CD8-positive, alpha-beta memory T cell (primary cell): ENCODE data around the gene PHOSPHO2. TPM values are rescaled to one million over a fixed set of nuclear protein-coding genes. Genes with fewer than 3 reads are reported as not detected.

Experiments used
- CTCF ChIA-PET: fragments of 350-600 bp; sonication (Branson Sonifier 250); formaldehyde crosslinking; loops from one replicate; lab custom pipeline; 2021; ENCODE audit warnings: antibody characterized with exemption; lab: Charles Lee
- POLR2A ChIA-PET: fragments of 350-600 bp; sonication (Branson Sonifier 250); formaldehyde crosslinking; loops from one replicate; lab custom pipeline; 2021; ENCODE audit warnings: antibody characterized with exemption; lab: Charles Lee
- DNase-seq, 5 donors: peaks; one replicate each; pipeline versions ENCODE4 v3.0.0 to v3.0.0-alpha.2; 2020 to 2022; ENCODE audit warnings: mixed read lengths in 1 of 5
- H3K27ac ChIP-seq: one replicate; pipeline ENCODE4 v1.7.0; 2013; ENCODE audit warnings: low read depth, mild to moderate bottlenecking, low read length, moderate library complexity
- H3K27me3 ChIP-seq: 2 replicates; pipeline ENCODE4 v1.7.0; 2013; ENCODE audit warnings: low read length, mild to moderate bottlenecking; ENCODE audit not compliant: insufficient read depth, poor library complexity, severe bottlenecking
- H3K36me3 ChIP-seq: 2 replicates; pipeline ENCODE4 v1.7.0; 2013; ENCODE audit warnings: mild to moderate bottlenecking, low read length, moderate library complexity; ENCODE audit not compliant: insufficient read depth
- H3K4me1 ChIP-seq: 2 replicates; pipeline ENCODE4 v1.7.0; 2013; ENCODE audit warnings: mild to moderate bottlenecking, low read length, moderate library complexity; ENCODE audit not compliant: insufficient read depth
- H3K4me3 ChIP-seq: 2 replicates; pipeline ENCODE4 v1.7.0; 2013; ENCODE audit warnings: mild to moderate bottlenecking, low read length
- H3K9me3 ChIP-seq: 2 replicates; pipeline ENCODE4 v1.7.0; 2013; ENCODE audit warnings: mild to moderate bottlenecking, low read length
- H3K27ac Mint-ChIP-seq, 8 donors: one replicate each; pipeline ENCODE4 v1.8.0; 2020 to 2021; ENCODE audit warnings: mixed read lengths in 8 of 8, mild to moderate bottlenecking in 6 of 8, inconsistent platforms in 3 of 8, moderate library complexity in 3 of 8
- H3K27me3 Mint-ChIP-seq, 2 donors: one replicate each; pipeline ENCODE4 v1.8.0; 2020 to 2021; ENCODE audit warnings: mixed read lengths in 2 of 2, mild to moderate bottlenecking in 1 of 2, moderate library complexity in 1 of 2
- H3K36me3 Mint-ChIP-seq, 3 donors: one replicate each; pipeline ENCODE4 v1.8.0; 2020 to 2021; ENCODE audit warnings: mixed read lengths in 3 of 3, inconsistent platforms in 1 of 3, mild to moderate bottlenecking in 1 of 3
- H3K4me1 Mint-ChIP-seq, 3 donors: one replicate each; pipeline ENCODE4 v1.8.0; 2020 to 2021; ENCODE audit warnings: mixed read lengths in 3 of 3, inconsistent platforms in 1 of 3, mild to moderate bottlenecking in 1 of 3
- H3K4me3 Mint-ChIP-seq, 7 donors: one replicate each; pipeline ENCODE4 v1.8.0; 2020 to 2021; ENCODE audit warnings: mixed read lengths in 7 of 7, mild to moderate bottlenecking in 6 of 7, moderate library complexity in 4 of 7, inconsistent platforms in 2 of 7
- H3K9me3 Mint-ChIP-seq, 5 donors: one replicate each; pipeline ENCODE4 v1.8.0; 2020 to 2022; ENCODE audit warnings: mixed read lengths in 5 of 5, mild to moderate bottlenecking in 3 of 5, moderate library complexity in 2 of 5, inconsistent platforms in 1 of 5
- polyA plus RNA-seq: library from polyadenylated mRNA; unstranded; fragments of 300-500 nt; fragmentation: Illumina TruSeq; gene quantifications from one replicate; pipeline ENCODE4 v1.2.3, GENCODE V29; 2021
- total RNA-seq, 2 experiments: library from RNA; stranded (reverse); gene quantifications; one replicate each; pipeline ENCODE4 v1.2.3, GENCODE V29; 2021

Gene PHOSPHO2
- total and polyA plus RNA-seq, 3 experiments from 2014 or later, result 4.5 to 6.3 (median 4.9) TPM

- Histone ChIP-seq H3K4me1 (no peaks in the 10 kb centered on the region), H3K36me3 (no peaks in the 10 kb centered on the region), H3K27me3 (no peaks in the 10 kb centered on the region), H3K9me3 (no peaks in the 10 kb centered on the region), H3K27ac (no peak overlapping the region), H3K4me3 (no peak overlapping the region)
- Mint-ChIP-seq H3K27ac (no peak overlapping the region), H3K9me3 (no peaks in the 10 kb centered on the region), H3K4me3 (no peak overlapping the region), H3K27me3 (peaks cover 0 to 7% of the 10 kb centered on the region in 2 donors), H3K36me3 (peaks cover 0 to 1% (median 0%) of the 10 kb centered on the region in 3 donors), H3K4me1 (peaks cover 0 to 3% (median 1%) of the 10 kb centered on the region in 3 donors)
- ChIA-PET POLR2A (no interaction called here), CTCF (no interaction called here)
- DNase-seq, result no peak
Measured at GRCh38 chr2:169662744-169663143, 31.5 kb upstream of the PHOSPHO2 start.

- CTCF ChIA-PET, result no interaction called here
- peaks cover 0 to 1% (median 0%) of the 10 kb centered on the region in 3 donors for H3K36me3 Mint-ChIP-seq
Measured at GRCh38 chr2:169663247-169663646, 31.0 kb upstream of the PHOSPHO2 start.

GRCh38 chr2:169664600-169664977, 29.7 kb upstream of the PHOSPHO2 start:
- H3K4me3 Mint-ChIP-seq, result no peak overlapping the region
- POLR2A ChIA-PET, result no interaction called here

More at GRCh38 chr2:169663247-169663646, 31.0 kb upstream of the PHOSPHO2 start:
- H3K9me3 Mint-ChIP-seq, result no peaks in the 10 kb centered on the region
- H3K27me3 Mint-ChIP-seq, result peaks cover 0 to 7% of the 10 kb centered on the region in 2 donors
- no peaks in the 10 kb centered on the region for H3K27me3 ChIP-seq
- no peaks in the 10 kb centered on the region for H3K4me1 ChIP-seq
- H3K27ac ChIP-seq, result no peak overlapping the region
- no peak overlapping the region for H3K27ac Mint-ChIP-seq
- H3K4me3 ChIP-seq, result no peak overlapping the region
- no peak for DNase-seq
- POLR2A ChIA-PET, result no interaction called here
- H3K4me3 Mint-ChIP-seq, result no peak overlapping the region
- H3K9me3 ChIP-seq, result no peaks in the 10 kb centered on the region
- H3K36me3 ChIP-seq, result no peaks in the 10 kb centered on the region
- peaks cover 0 to 3% (median 1%) of the 10 kb centered on the region in 3 donors for H3K4me1 Mint-ChIP-seq

GRCh38 chr2:169664978-169665930, 29.0 kb upstream of the PHOSPHO2 start:
- no peaks in the 10 kb centered on the region for H3K4me1 Mint-ChIP-seq

More at GRCh38 chr2:169664600-169664977, 29.7 kb upstream of the PHOSPHO2 start:
- H3K9me3 Mint-ChIP-seq, result no peaks in the 10 kb centered on the region
- H3K4me3 ChIP-seq, result no peak overlapping the region
- H3K4me1 ChIP-seq, result no peaks in the 10 kb centered on the region
- CTCF ChIA-PET, result no interaction called here
- H3K9me3 ChIP-seq, result no peaks in the 10 kb centered on the region
- peaks cover 0 to under 1% (median 0%) of the 10 kb centered on the region in 3 donors for H3K4me1 Mint-ChIP-seq
- no peaks in the 10 kb centered on the region for H3K27me3 ChIP-seq
- no peak overlapping the region for H3K27ac ChIP-seq
- H3K36me3 Mint-ChIP-seq, result peaks cover 0 to 1% (median 0%) of the 10 kb centered on the region in 3 donors
- peaks cover 0 to 7% of the 10 kb centered on the region in 2 donors for H3K27me3 Mint-ChIP-seq
- no peak for DNase-seq
- no peak overlapping the region for H3K27ac Mint-ChIP-seq
- no peaks in the 10 kb centered on the region for H3K36me3 ChIP-seq

GRCh38 chr2:169667583-169667982, 26.7 kb upstream of the PHOSPHO2 start:
- no peak overlapping the region for H3K27ac ChIP-seq
- H3K9me3 Mint-ChIP-seq, result no peaks in the 10 kb centered on the region
- no peaks in the 10 kb centered on the region for H3K9me3 ChIP-seq
- no peak for DNase-seq
- POLR2A ChIA-PET, result no interaction called here
- peaks cover 0 to 1% (median 0%) of the 10 kb centered on the region in 3 donors for H3K36me3 Mint-ChIP-seq
- H3K27ac Mint-ChIP-seq, result no peak overlapping the region
- H3K4me3 Mint-ChIP-seq, result no peak overlapping the region
- no peaks in the 10 kb centered on the region for H3K4me1 ChIP-seq
- no peak overlapping the region for H3K4me3 ChIP-seq
- no peaks in the 10 kb centered on the region for H3K27me3 ChIP-seq
- CTCF ChIA-PET, result interaction anchor here (0.7 to 1.3 kb wide), 3 partner anchors 26 to 102 kb away, joined by 3 to 6 read pairs (median 3); no protein-coding TSS in a partner anchor
- H3K4me1 Mint-ChIP-seq, result no peaks in the 10 kb centered on the region
- H3K36me3 ChIP-seq, result no peaks in the 10 kb centered on the region
- peaks cover under 1 to 4% of the 10 kb centered on the region in 2 donors for H3K27me3 Mint-ChIP-seq

More at GRCh38 chr2:169664978-169665930, 29.0 kb upstream of the PHOSPHO2 start:
- CTCF ChIA-PET, result no interaction called here
- Histone ChIP-seq H3K36me3 (no peaks in the 10 kb centered on the region), H3K27me3 (no peaks in the 10 kb centered on the region), H3K9me3 (no peaks in the 10 kb centered on the region), H3K4me1 (no peaks in the 10 kb centered on the region), H3K4me3 (no peak overlapping the region), H3K27ac (peak overlapping the region; percentile 49)
- peak overlapping the region in 1 of 8 donors; percentile 13 for H3K27ac Mint-ChIP-seq
- H3K4me3 Mint-ChIP-seq, result no peak overlapping the region
- DNase-seq, result no peak
- POLR2A ChIA-PET, result interaction anchor here (0.6 kb wide), 1 partner anchor 161 kb away, joined by 5 read pairs; no protein-coding TSS in a partner anchor
- peaks cover 0 to 1% (median 0%) of the 10 kb centered on the region in 3 donors for H3K36me3 Mint-ChIP-seq
- H3K27me3 Mint-ChIP-seq, result peaks cover 0 to 7% of the 10 kb centered on the region in 2 donors
- H3K9me3 Mint-ChIP-seq, result no peaks in the 10 kb centered on the region

GRCh38 chr2:169670215-169670651, 24.0 kb upstream of the PHOSPHO2 start:
- Histone ChIP-seq H3K27ac (peak overlapping the region; percentile 25), H3K4me1 (no peaks in the 10 kb centered on the region), H3K4me3 (no peak overlapping the region), H3K9me3 (no peaks in the 10 kb centered on the region), H3K36me3 (no peaks in the 10 kb centered on the region), H3K27me3 (no peaks in the 10 kb centered on the region)
- Mint-ChIP-seq H3K36me3 (peaks cover 0 to 1% (median 0%) of the 10 kb centered on the region in 3 donors), H3K4me1 (no peaks in the 10 kb centered on the region), H3K27me3 (peaks cover 7 to 10% of the 10 kb centered on the region in 2 donors), H3K9me3 (no peaks in the 10 kb centered on the region), H3K4me3 (no peak overlapping the region), H3K27ac (no peak overlapping the region)
- ChIA-PET CTCF (no interaction called here), POLR2A (no interaction called here)
- no peak for DNase-seq

GRCh38 chr2:169670937-169671336, 23.3 kb upstream of the PHOSPHO2 start:
- Histone ChIP-seq H3K27me3 (no peaks in the 10 kb centered on the region), H3K36me3 (no peaks in the 10 kb centered on the region), H3K4me1 (no peaks in the 10 kb centered on the region), H3K9me3 (no peaks in the 10 kb centered on the region), H3K27ac (no peak overlapping the region), H3K4me3 (no peak overlapping the region)
- ChIA-PET CTCF (no interaction called here), POLR2A (no interaction called here)
- no peak for DNase-seq
- no peaks in the 10 kb centered on the region for H3K9me3 Mint-ChIP-seq
- H3K27me3 Mint-ChIP-seq, result peaks cover 7 to 14% of the 10 kb centered on the region in 2 donors
- H3K4me1 Mint-ChIP-seq, result no peaks in the 10 kb centered on the region
- peaks cover 0 to 1% (median 0%) of the 10 kb centered on the region in 3 donors for H3K36me3 Mint-ChIP-seq
- no peak overlapping the region for H3K4me3 Mint-ChIP-seq
- no peak overlapping the region for H3K27ac Mint-ChIP-seq

- H3K4me1 Mint-ChIP-seq, result no peaks in the 10 kb centered on the region
- Histone ChIP-seq H3K4me1 (no peaks in the 10 kb centered on the region), H3K27ac (no peak overlapping the region), H3K27me3 (no peaks in the 10 kb centered on the region), H3K9me3 (no peaks in the 10 kb centered on the region), H3K4me3 (no peak overlapping the region), H3K36me3 (no peaks in the 10 kb centered on the region)
- ChIA-PET CTCF (no interaction called here), POLR2A (no interaction called here)
- peaks cover 0 to 1% (median 0%) of the 10 kb centered on the region in 3 donors for H3K36me3 Mint-ChIP-seq
- no peak for DNase-seq
- H3K9me3 Mint-ChIP-seq, result no peaks in the 10 kb centered on the region
- H3K27me3 Mint-ChIP-seq, result peaks cover 9 to 14% of the 10 kb centered on the region in 2 donors
- no peak overlapping the region for H3K4me3 Mint-ChIP-seq
- no peak overlapping the region for H3K27ac Mint-ChIP-seq
Measured at GRCh38 chr2:169672406-169672805, 21.9 kb upstream of the PHOSPHO2 start.
